Measurements from ENCODE around the gene COPE.

The COPE gene

DNA sequence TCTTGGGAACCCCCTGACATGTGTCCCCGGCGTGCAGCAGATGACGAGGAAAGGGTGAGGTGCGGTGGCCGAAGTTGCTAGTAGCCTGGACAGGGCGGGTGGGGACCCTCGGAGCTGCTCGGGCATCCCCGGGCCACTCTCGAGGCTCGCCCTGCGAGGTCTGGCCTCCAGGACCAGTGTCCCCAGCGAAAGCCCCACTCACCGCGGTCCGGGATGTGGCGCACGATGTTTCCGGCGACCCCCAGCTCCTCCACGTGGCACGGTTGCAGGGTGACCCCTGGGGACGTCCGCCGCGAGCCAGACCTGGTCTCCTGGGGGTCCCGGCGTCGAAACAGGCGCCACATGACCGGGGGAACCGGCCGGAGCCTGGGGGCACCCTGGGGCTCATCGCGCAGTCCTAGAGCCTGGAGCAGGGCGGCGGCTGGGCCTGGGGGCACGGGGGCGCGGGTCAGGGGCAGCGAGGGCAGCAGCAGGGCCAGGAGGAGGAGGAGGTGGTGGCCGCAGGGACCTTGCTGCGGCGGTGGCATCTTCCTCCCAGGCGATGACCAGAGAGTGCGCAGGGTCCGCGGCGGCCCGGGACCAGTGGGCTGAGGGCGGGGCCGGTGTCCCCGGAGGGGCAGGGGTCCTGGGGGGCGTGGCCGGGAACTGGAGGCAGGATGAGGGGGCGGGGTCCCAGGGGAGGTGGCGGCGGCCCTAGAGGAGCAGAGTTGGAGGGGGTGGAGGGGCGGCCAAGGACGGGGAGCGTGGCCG lies 49.2 kb downstream of the COPE start:
- no peak overlapping the region for H3K4me3 ChIP-seq (ENCODE audit: low read depth, low read length)
- TF ChIP-seq, protein P1, sequence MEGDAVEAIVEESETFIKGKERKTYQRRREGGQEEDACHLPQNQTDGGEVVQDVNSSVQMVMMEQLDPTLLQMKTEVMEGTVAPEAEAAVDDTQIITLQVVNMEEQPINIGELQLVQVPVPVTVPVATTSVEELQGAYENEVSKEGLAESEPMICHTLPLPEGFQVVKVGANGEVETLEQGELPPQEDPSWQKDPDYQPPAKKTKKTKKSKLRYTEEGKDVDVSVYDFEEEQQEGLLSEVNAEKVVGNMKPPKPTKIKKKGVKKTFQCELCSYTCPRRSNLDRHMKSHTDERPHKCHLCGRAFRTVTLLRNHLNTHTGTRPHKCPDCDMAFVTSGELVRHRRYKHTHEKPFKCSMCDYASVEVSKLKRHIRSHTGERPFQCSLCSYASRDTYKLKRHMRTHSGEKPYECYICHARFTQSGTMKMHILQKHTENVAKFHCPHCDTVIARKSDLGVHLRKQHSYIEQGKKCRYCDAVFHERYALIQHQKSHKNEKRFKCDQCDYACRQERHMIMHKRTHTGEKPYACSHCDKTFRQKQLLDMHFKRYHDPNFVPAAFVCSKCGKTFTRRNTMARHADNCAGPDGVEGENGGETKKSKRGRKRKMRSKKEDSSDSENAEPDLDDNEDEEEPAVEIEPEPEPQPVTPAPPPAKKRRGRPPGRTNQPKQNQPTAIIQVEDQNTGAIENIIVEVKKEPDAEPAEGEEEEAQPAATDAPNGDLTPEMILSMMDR (IDR thresholded peaks at IDR 0.05; ENCODE audit: control insufficient read depth, extremely low read depth, insufficient read depth): no peak
- no peak for DNase-seq (ENCODE audit: low read depth)

DNA sequence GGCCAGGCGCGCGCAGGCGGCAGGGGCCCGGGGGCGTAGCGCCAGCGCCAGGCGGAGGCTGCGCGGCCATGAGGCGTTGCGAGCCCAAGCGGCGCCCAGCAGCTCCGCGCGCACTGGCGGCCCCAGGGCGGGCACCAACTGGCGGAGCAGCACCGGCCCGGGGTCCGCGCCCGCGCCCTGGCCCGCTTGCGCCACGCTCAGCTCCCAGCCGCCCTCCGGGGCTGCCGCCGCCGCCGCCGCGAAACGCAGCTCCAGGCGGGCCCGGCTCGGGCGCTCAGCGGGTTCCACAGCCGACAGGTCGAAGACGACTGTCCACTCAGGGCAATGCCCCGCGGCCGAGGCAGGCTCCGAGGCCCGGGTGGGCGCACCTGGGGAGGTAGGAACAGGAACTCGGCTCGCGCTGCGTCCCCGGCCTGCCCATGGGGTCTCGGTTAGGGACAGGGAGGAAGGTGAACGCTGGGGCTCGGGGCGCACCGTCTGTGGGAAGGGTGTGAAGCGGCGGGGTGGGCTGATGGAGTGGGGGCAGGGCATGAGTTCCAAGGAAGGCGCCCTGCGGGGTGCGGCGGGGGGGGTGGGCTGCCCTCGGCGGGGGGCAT lies 50.1 kb downstream of the COPE start:
- no peak for DNase-seq (ENCODE audit: low read depth)
- TF ChIP-seq, protein P1 (IDR thresholded peaks at IDR 0.05; ENCODE audit: control insufficient read depth, extremely low read depth, insufficient read depth): no peak
- no peak overlapping the region for H3K4me3 ChIP-seq (ENCODE audit: low read depth, low read length)

DNA sequence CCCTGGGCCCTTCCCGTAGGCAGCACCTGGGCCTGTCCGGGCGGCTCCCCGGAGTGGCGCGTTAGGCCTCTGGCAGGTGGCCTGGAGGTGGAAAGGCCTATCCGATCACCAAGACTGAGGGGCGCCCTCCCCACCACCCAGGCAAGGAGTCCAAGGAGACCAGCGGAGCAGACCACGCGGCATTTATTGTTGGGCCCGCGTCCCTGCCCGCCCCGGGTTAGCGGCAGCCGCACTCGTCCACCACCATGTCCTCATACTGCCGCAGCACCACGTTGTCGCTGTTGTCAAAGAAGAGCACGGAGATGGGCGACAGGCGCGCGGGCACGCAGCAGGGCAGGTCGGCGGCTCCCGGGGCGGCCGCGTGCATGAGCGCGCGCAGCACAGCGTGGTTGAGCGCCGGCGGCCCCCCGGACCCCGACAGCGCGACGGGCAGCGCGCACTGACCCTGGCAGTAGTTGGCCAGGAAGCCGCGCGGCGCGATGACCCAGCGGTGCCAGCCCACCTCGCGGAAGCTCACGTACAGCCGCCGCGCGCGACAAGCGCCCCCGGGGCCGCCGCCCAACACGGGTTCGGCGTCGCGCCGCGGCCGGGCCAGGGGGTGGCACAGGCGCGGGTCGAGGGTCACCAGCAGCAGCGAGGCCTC lies 50.7 kb downstream of the COPE start:
- no peak for DNase-seq (ENCODE audit: low read depth)
- TF ChIP-seq, protein P1 (IDR thresholded peaks at IDR 0.05; ENCODE audit: control insufficient read depth, extremely low read depth, insufficient read depth): no peak
- no peak overlapping the region for H3K4me3 ChIP-seq (ENCODE audit: low read depth, low read length)

DNA sequence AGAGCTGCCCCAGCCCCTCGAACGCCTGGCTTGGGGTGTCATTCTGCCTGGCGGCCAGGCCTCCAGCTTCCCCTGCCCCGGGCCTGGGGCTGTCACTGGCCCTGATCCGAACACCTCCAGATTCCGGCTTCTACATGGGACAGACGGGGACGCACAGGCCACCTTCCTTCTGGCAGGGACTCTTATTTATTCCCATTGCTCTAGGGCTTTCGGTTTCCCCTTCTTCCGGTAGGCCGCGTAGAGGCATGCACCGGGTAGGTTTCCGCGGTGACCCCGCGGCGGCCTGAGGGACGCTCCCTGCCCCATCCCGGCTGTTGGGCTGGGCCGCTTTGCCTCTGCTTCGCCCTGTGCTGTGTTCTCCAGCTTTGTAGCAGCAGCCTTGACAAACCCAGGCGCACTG lies 51.4 kb downstream of the COPE start:
- no peak overlapping the region for H3K4me3 ChIP-seq (ENCODE audit: low read depth, low read length)
- TF ChIP-seq, protein P1 (IDR thresholded peaks at IDR 0.05; ENCODE audit: control insufficient read depth, extremely low read depth, insufficient read depth): no peak
- no peak for DNase-seq (ENCODE audit: low read depth)

DNA sequence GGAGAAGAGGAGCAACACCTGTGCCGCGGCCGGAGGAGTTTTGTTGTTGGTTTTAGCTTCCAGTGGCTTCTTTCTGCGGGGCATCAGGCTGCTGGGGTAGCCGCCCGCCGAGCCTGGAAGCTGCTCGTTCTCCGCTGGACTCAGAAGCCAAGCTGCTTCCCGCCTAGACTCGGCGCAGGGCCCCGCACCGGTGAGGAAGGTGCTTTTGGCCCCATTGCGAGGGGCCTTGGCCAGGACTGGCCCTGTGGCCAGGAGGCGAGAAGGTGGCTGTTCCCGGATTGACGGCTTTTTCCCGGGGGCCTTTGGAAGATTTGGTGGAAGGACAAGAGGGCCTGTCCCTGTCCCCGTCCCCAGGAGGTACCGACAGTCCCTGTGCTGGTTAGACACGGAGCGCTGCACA lies 52.0 kb downstream of the COPE start:
- no peak for DNase-seq (ENCODE audit: low read depth)
- H3K4me3 ChIP-seq (ENCODE audit: low read depth, low read length): no peak overlapping the region
- TF ChIP-seq, protein P1 (IDR thresholded peaks at IDR 0.05; ENCODE audit: control insufficient read depth, extremely low read depth, insufficient read depth): no peak

DNA sequence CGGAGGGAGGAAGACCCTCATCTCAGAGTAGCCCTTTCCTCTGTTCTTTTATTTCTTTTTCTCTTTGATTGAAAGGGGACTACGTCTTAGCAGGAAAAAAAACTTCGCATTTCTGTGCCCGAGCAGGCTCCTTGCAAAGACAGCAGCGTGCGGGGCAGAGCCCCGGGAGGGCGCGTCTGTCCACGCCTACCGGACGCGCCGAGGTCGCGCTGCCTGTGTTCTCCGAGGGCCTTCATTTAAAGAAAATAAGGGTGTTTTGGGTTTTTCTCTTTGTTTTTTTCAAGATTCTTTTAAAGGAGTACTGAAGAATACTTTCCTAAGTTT lies 52.4 kb downstream of the COPE start:
- TF ChIP-seq, protein P1 (IDR thresholded peaks at IDR 0.05; ENCODE audit: control insufficient read depth, extremely low read depth, insufficient read depth): no peak
- DNase-seq (ENCODE audit: low read depth): no peak
- H3K4me3 ChIP-seq (ENCODE audit: low read depth, low read length): no peak overlapping the region

Data from LNCaP clone FGC (cell line).